ENCODE data around the gene GUCY2C.

DNA sequence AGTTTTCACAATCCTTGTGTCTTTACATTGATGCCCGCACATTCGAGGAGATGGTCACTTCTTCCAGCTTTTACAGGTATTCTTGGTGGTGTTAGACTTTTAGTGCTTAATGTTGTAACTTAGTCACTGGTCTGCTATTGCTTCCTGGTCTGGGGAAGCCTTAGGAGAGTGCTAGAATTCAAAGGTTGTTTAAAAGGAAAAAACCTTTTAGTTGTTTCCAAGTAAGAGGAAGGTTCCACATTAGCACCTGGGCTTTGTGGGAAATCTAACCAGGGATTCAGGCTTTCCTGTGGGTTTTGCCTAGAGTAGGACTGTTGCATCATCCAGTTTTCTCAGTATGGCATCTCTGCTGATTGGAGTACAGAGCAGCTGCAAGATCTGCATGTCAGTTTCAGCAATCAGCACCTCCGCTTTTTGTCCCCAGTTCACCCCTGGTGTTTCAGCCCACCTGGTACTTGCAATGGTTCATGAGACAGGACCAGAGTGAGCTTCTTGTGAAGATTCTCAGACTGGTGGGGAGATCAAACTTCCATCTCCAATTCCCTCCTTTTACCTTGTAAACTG lies 84.7 kb downstream of the GUCY2C start:
- TF ChIP-seq EZH2phosphoT487 (IDR thresholded peaks at IDR 0.05; ENCODE audit: insufficient read depth, low read depth) (no peak), EZH2 (IDR thresholded peaks at IDR 0.05; ENCODE audit: insufficient read depth, poor library complexity, severe bottlenecking) (no peak)

All from GM23248 (cell line).